HepG2 (cell line): ENCODE data around the gene CDK18. TPM values are rescaled to one million over a fixed set of nuclear protein-coding genes. Genes with fewer than 3 reads are reported as not detected.

Experiments used
- ATF4 ChIP-seq, 2 experiments: fragments of 450-650 bp in 1 of 2; sonication (generic) in 1 of 2; formaldehyde crosslinking; IDR thresholded peaks; 2 replicates each; pipeline versions ENCODE4 v1.5.0 to v1.8.0; 2020 to 2022; ENCODE audit warnings: mild to moderate bottlenecking in 1 of 2, missing genetic modification reagents in 1 of 2
- ATRX ChIP-seq: sonication (generic); formaldehyde crosslinking; IDR thresholded peaks from 2 replicates; pipeline ENCODE4 v1.4.0; 2020; ENCODE audit warnings: missing genetic modification reagents, borderline replicate concordance
- HNRNPL ChIP-seq: fragments of 200-400 bp; formaldehyde crosslinking; IDR thresholded peaks from 2 replicates; pipeline ENCODE4 v1.6.1; 2017; ENCODE audit warnings: mild to moderate bottlenecking, low read depth, low read length
- KDM2A ChIP-seq: sonication (generic); formaldehyde crosslinking; IDR thresholded peaks from 2 replicates; pipeline ENCODE4 v1.4.0; 2020; ENCODE audit warnings: low read depth, missing genetic modification reagents, borderline replicate concordance
- KDM6A ChIP-seq: IDR thresholded peaks from 2 replicates; pipeline ENCODE4 v1.6.1; 2016; ENCODE audit warnings: low read depth
- MIER3 ChIP-seq: IDR thresholded peaks from 2 replicates; pipeline ENCODE4 v1.6.1; 2016; ENCODE audit warnings: missing compliant biosample characterization, borderline replicate concordance
- NFE2L2 ChIP-seq: fragments of 150-350 bp; IDR thresholded peaks from 2 replicates; pipeline ENCODE4 v1.6.1; 2014; ENCODE audit warnings: low read length
- NRL ChIP-seq: sonication (generic); formaldehyde crosslinking; IDR thresholded peaks from 2 replicates; pipeline ENCODE4 v1.5.0; 2020; ENCODE audit warnings: missing genetic modification reagents, mild to moderate bottlenecking, moderate library complexity, borderline replicate concordance
- RXRB ChIP-seq: IDR thresholded peaks from 2 replicates; pipeline ENCODE4 v1.6.1; 2016; ENCODE audit warnings: borderline replicate concordance, missing genetic modification reagents, missing compliant biosample characterization
- SIN3B ChIP-seq: fragments of 150-350 bp; IDR thresholded peaks from 2 replicates; pipeline ENCODE4 v1.6.1; 2014; ENCODE audit warnings: low read length
- SNAPC4 ChIP-seq: sonication (generic); formaldehyde crosslinking; IDR thresholded peaks from 2 replicates; pipeline ENCODE4 v1.4.0; 2020; ENCODE audit warnings: mild to moderate bottlenecking, missing genetic modification reagents
- ZFP1 ChIP-seq: IDR thresholded peaks from 2 replicates; pipeline ENCODE4 v1.6.1; 2016
- ZMYM2 ChIP-seq: sonication (generic); formaldehyde crosslinking; IDR thresholded peaks from 2 replicates; pipeline ENCODE4 v1.8.0; 2022; ENCODE audit warnings: mild to moderate bottlenecking, missing genetic modification reagents
- ZNF260 ChIP-seq: sonication (generic); formaldehyde crosslinking; IDR thresholded peaks from 2 replicates; pipeline ENCODE4 v1.4.0; 2020; ENCODE audit warnings: missing genetic modification reagents, low read depth, mild to moderate bottlenecking, borderline replicate concordance
- ZNF780A ChIP-seq: sonication (generic); formaldehyde crosslinking; IDR thresholded peaks from 2 replicates; pipeline ENCODE4 v1.8.0; 2022; ENCODE audit warnings: mild to moderate bottlenecking, missing genetic modification reagents, moderate library complexity
- polyA plus RNA-seq, 8 experiments: library from polyadenylated mRNA; depleted of rRNA in 3 of 8; stranded (reverse) in 7 of 8; unstranded in 1 of 8; fragments of >200 nt; fragmentation: Illumina TruSeq in 4 of 8; extraction: Trizol in 4 of 8; gene quantifications; 2 replicates each; pipeline versions ENCODE4 v1.2.1 to v1.2.3, GENCODE V29; 2011 to 2016; ENCODE audit warnings: low read depth in 4 of 8, missing spikeins in 1 of 8, mixed read lengths in 1 of 8; ENCODE audit not compliant: insufficient read depth in 1 of 8
- total RNA-seq, 5 experiments: library from RNA; depleted of rRNA; stranded (reverse); fragments of >200 nt; fragmentation: Illumina TruSeq; extraction: Trizol; gene quantifications; 2 replicates each; pipeline ENCODE4 v1.2.3, GENCODE V29; 2016; ENCODE audit warnings: low read depth in 1 of 5
- TF ChIP-seq, protein P1 (sequence below): IDR thresholded peaks from 2 replicates; pipeline ENCODE4 v1.6.1; 2016; ENCODE audit warnings: missing compliant biosample characterization, missing genetic modification reagents, borderline replicate concordance
- TF ChIP-seq, protein P2 (sequence below): IDR thresholded peaks from 2 replicates; pipeline ENCODE4 v1.6.1; 2016; ENCODE audit warnings: missing genetic modification reagents, missing compliant biosample characterization
- TF ChIP-seq, protein P3 (sequence below): fragments of 450-650 bp; IDR thresholded peaks from 2 replicates; pipeline ENCODE4 v1.6.1; 2017; ENCODE audit warnings: mild to moderate bottlenecking

CDK18 gene
- total and polyA plus RNA-seq, 2 of the 13 experiments (the other 11 are each of a cell fraction or from before 2014, with no cell fraction given): 6.4 to 38.8 TPM

DNA sequence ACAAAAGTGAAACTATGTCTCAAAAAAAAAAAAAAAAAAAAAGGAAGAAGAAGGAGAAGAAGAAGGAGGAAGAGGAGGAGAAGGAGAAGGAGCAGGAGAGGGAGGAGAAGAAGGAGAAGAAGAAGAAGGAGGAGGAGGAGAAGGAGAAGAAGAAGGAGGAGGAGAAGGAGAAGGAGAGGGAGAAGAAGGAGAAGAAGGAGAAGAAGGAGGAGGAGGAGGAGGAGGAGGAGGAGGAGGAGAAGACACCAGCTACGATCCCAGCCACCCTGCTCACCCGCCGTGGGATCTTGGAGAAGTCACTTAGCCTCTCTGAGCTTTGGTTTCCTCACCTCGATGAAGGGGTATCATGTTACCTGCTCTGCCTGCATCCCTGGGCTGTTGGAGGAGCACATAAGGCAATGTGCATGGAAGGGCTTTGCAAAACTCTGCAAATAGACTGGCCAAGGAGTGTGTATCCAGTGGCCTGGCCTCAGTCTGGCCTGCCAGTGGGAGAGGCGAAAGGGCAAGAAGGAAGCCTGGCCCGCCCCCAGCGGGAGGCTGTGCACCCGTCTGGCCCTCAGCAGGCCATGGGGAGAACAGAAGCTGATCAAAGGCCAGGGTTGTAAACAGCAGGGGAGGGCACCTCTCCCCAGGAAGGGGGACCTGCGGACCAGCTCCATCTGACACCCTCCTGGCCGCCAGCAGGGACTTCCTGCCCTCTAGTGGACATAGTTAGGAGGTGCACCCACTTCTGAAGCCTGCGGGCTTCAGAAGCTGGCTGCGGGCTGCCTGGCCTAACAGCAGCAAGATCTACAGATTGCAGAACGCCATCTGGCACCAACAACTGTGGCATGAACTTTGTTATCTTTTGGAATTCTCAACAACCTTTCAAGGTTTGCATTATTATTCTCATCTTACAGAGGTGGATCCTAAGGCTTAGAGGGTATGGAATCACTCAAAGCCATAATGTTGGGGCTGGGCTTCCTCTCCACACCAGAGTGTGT, 19.2 kb upstream of the CDK18 start (continued):
- peak; percentile 79; the same call in 1 of the 2 replicates for TF ChIP-seq KDM2A
- TF ChIP-seq MIER3: peak; percentile 69; the same call in 1 of the 2 replicates
- TF ChIP-seq, protein P1, sequence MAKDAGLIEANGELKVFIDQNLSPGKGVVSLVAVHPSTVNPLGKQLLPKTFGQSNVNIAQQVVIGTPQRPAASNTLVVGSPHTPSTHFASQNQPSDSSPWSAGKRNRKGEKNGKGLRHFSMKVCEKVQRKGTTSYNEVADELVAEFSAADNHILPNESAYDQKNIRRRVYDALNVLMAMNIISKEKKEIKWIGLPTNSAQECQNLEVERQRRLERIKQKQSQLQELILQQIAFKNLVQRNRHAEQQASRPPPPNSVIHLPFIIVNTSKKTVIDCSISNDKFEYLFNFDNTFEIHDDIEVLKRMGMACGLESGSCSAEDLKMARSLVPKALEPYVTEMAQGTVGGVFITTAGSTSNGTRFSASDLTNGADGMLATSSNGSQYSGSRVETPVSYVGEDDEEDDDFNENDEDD: no peak
- TF ChIP-seq ATRX (CRISPR knock-in tag): no peak
- 0 out of 2 replicates have a peak, but pooled peaks have one; percentile 22 for TF ChIP-seq SIN3B
- TF ChIP-seq ZMYM2 (CRISPR knock-in tag): 0 out of 2 replicates have a peak, but pooled peaks have one; percentile 42
- no peak for TF ChIP-seq NFE2L2
- peak; percentile 87 for TF ChIP-seq RXRB
- 0 out of 4 replicates have a peak, but pooled peaks of 1 of the 2 experiments have one; percentile 48 for TF ChIP-seq ATF4 (CRISPR knock-in tag; IDR thresholded peaks at IDR 0.05)
- 0 out of 2 replicates have a peak, but pooled peaks have one; percentile 64 for TF ChIP-seq ZFP1 (CRISPR knock-in tag)
- TF ChIP-seq ZNF780A (CRISPR knock-in tag): no peak
- 0 out of 2 replicates have a peak, but pooled peaks have one; percentile 54 for TF ChIP-seq HNRNPL
- no peak for TF ChIP-seq KDM6A (CRISPR knock-in tag)
- no peak; the same call in 1 of the 2 replicates for TF ChIP-seq NRL (CRISPR knock-in tag)
- TF ChIP-seq, protein P2, sequence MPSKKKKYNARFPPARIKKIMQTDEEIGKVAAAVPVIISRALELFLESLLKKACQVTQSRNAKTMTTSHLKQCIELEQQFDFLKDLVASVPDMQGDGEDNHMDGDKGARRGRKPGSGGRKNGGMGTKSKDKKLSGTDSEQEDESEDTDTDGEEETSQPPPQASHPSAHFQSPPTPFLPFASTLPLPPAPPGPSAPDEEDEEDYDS (CRISPR knock-in tag): peak; percentile 59; the same call in 1 of the 2 replicates
- no peak for TF ChIP-seq SNAPC4 (CRISPR knock-in tag)
- no peak for TF ChIP-seq ZNF260 (CRISPR knock-in tag)
- TF ChIP-seq, protein P3, sequence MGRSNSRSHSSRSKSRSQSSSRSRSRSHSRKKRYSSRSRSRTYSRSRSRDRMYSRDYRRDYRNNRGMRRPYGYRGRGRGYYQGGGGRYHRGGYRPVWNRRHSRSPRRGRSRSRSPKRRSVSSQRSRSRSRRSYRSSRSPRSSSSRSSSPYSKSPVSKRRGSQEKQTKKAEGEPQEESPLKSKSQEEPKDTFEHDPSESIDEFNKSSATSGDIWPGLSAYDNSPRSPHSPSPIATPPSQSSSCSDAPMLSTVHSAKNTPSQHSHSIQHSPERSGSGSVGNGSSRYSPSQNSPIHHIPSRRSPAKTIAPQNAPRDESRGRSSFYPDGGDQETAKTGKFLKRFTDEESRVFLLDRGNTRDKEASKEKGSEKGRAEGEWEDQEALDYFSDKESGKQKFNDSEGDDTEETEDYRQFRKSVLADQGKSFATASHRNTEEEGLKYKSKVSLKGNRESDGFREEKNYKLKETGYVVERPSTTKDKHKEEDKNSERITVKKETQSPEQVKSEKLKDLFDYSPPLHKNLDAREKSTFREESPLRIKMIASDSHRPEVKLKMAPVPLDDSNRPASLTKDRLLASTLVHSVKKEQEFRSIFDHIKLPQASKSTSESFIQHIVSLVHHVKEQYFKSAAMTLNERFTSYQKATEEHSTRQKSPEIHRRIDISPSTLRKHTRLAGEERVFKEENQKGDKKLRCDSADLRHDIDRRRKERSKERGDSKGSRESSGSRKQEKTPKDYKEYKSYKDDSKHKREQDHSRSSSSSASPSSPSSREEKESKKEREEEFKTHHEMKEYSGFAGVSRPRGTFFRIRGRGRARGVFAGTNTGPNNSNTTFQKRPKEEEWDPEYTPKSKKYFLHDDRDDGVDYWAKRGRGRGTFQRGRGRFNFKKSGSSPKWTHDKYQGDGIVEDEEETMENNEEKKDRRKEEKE: no peak
